Measurements from ENCODE around the gene FARSB.

FARSB gene

GRCh38 chr2:222615320-222615719 is 40.6 kb downstream of the FARSB start:
- no peak for TF ChIP-seq CTCF (IDR thresholded peaks at IDR 0.05; ENCODE audit: low read depth, low read length)
- no peak for TF ChIP-seq EZH2phosphoT487 (IDR thresholded peaks at IDR 0.05; ENCODE audit: low read depth)
- Histone ChIP-seq H3K27me3 (ENCODE audit: low read depth, low read length) (no peaks in the 10 kb centered on the region), H2AFZ (ENCODE audit: low read depth, low read length) (no peak overlapping the region), H3K4me1 (ENCODE audit: low read length) (no peaks in the 10 kb centered on the region), H4K20me1 (ENCODE audit: insufficient read depth, low read length) (no peaks in the 10 kb centered on the region), H3K79me2 (ENCODE audit: low read length) (no peaks in the 10 kb centered on the region), H3K36me3 (replicated peaks; ENCODE audit: low read depth, low read length) (peaks cover 21% of the 10 kb centered on the region), H3K4me2 (ENCODE audit: low read length) (no peak overlapping the region), H3K9me3 (ENCODE audit: insufficient read depth, low read length) (no peaks in the 10 kb centered on the region), H3K27ac (ENCODE audit: low read length) (no peak overlapping the region), H3K9ac (ENCODE audit: low read length) (no peak overlapping the region), H3K4me3 (ENCODE audit: low read length) (no peak overlapping the region)

GRCh38 chr2:222613715-222614331 is 42.1 kb downstream of the FARSB start:
- Histone ChIP-seq H4K20me1 (ENCODE audit: insufficient read depth, low read length) (no peaks in the 10 kb centered on the region), H3K9ac (ENCODE audit: low read length) (no peak overlapping the region), H3K4me2 (ENCODE audit: low read length) (no peak overlapping the region), H3K4me1 (ENCODE audit: low read length) (no peaks in the 10 kb centered on the region), H3K36me3 (replicated peaks; ENCODE audit: low read depth, low read length) (peaks cover 17% of the 10 kb centered on the region), H3K4me3 (ENCODE audit: low read length) (no peak overlapping the region), H2AFZ (ENCODE audit: low read depth, low read length) (no peak overlapping the region), H3K79me2 (ENCODE audit: low read length) (peaks cover 7% of the 10 kb centered on the region; the same call in 1 of the 2 replicates), H3K27me3 (ENCODE audit: low read depth, low read length) (no peaks in the 10 kb centered on the region), H3K27ac (ENCODE audit: low read length) (no peak overlapping the region), H3K9me3 (ENCODE audit: insufficient read depth, low read length) (no peaks in the 10 kb centered on the region)
- TF ChIP-seq EZH2phosphoT487 (IDR thresholded peaks at IDR 0.05; ENCODE audit: low read depth) (no peak), CTCF (IDR thresholded peaks at IDR 0.05; ENCODE audit: low read depth, low read length) (peak; percentile 64)

GRCh38 chr2:222611684-222612083 is 44.2 kb downstream of the FARSB start:
- Histone ChIP-seq H3K36me3 (replicated peaks; ENCODE audit: low read depth, low read length) (peaks cover 17% of the 10 kb centered on the region), H3K4me1 (ENCODE audit: low read length) (no peaks in the 10 kb centered on the region), H3K79me2 (ENCODE audit: low read length) (peaks cover 7% of the 10 kb centered on the region; the same call in 1 of the 2 replicates), H3K4me2 (ENCODE audit: low read length) (no peak overlapping the region), H3K9me3 (ENCODE audit: insufficient read depth, low read length) (no peaks in the 10 kb centered on the region), H2AFZ (ENCODE audit: low read depth, low read length) (no peak overlapping the region), H3K27ac (ENCODE audit: low read length) (no peak overlapping the region), H3K9ac (ENCODE audit: low read length) (no peak overlapping the region), H3K27me3 (ENCODE audit: low read depth, low read length) (no peaks in the 10 kb centered on the region), H4K20me1 (ENCODE audit: insufficient read depth, low read length) (no peaks in the 10 kb centered on the region), H3K4me3 (ENCODE audit: low read length) (no peak overlapping the region)
- no peak for TF ChIP-seq CTCF (IDR thresholded peaks at IDR 0.05; ENCODE audit: low read depth, low read length)
- no peak for TF ChIP-seq EZH2phosphoT487 (IDR thresholded peaks at IDR 0.05; ENCODE audit: low read depth)

- Histone ChIP-seq H3K4me3 (ENCODE audit: low read length) (no peak overlapping the region), H4K20me1 (ENCODE audit: insufficient read depth, low read length) (no peaks in the 10 kb centered on the region), H2AFZ (ENCODE audit: low read depth, low read length) (no peak overlapping the region), H3K79me2 (ENCODE audit: low read length) (peaks cover 7% of the 10 kb centered on the region; the same call in 1 of the 2 replicates), H3K27ac (ENCODE audit: low read length) (no peak overlapping the region), H3K4me2 (ENCODE audit: low read length) (no peak overlapping the region), H3K36me3 (replicated peaks; ENCODE audit: low read depth, low read length) (peaks cover 20% of the 10 kb centered on the region), H3K9ac (ENCODE audit: low read length) (no peak overlapping the region), H3K27me3 (ENCODE audit: low read depth, low read length) (no peaks in the 10 kb centered on the region), H3K9me3 (ENCODE audit: insufficient read depth, low read length) (no peaks in the 10 kb centered on the region), H3K4me1 (ENCODE audit: low read length) (no peaks in the 10 kb centered on the region)
- no peak for TF ChIP-seq CTCF (IDR thresholded peaks at IDR 0.05; ENCODE audit: low read depth, low read length)
- no peak for TF ChIP-seq EZH2phosphoT487 (IDR thresholded peaks at IDR 0.05; ENCODE audit: low read depth)
Observed at GRCh38 chr2:222610746-222611145, 45.1 kb downstream of the FARSB start.
